Measurements from ENCODE around the gene BSG. TPM values are rescaled to one million over a fixed set of nuclear protein-coding genes. Genes with fewer than 3 reads are reported as not detected.

The BSG gene
- total RNA-seq, 1 experiment from 2014 or later: 323 TPM

Other genes with a start within 250 kb of the BSG start
- gene MIER2, start 227.8 kb upstream of the BSG start, total RNA-seq (2014; rRNA removed; shearing (Covaris generic); ENCODE audit: low replicate concordance): 3.5 and 3.6 TPM in 2 replicates
- not detected in 2 replicates for gene C2CD4C, start 163.4 kb upstream of the BSG start, total RNA-seq (2014; rRNA removed; shearing (Covaris generic); ENCODE audit: low replicate concordance)
- not detected in 2 replicates for gene SHC2, start 111.6 kb upstream of the BSG start, total RNA-seq (2014; rRNA removed; shearing (Covaris generic); ENCODE audit: low replicate concordance)
- not detected in 2 replicates for gene MADCAM1, start 76.1 kb upstream of the BSG start, total RNA-seq (2014; rRNA removed; shearing (Covaris generic); ENCODE audit: low replicate concordance)
- gene TPGS1, start 65.1 kb upstream of the BSG start, total RNA-seq (2014; rRNA removed; shearing (Covaris generic); ENCODE audit: low replicate concordance): 22.6 and 27.7 TPM in 2 replicates
- gene CDC34, start 40.8 kb upstream of the BSG start, total RNA-seq (2014; rRNA removed; shearing (Covaris generic); ENCODE audit: low replicate concordance): 46.3 and 76.3 TPM in 2 replicates
- not detected in 2 replicates for gene GZMM, start 28.5 kb upstream of the BSG start, total RNA-seq (2014; rRNA removed; shearing (Covaris generic); ENCODE audit: low replicate concordance)
- 0.46 TPM in 1 of 2 replicates, not detected in the other for gene HCN2, start 17.3 kb downstream of the BSG start, total RNA-seq (2014; rRNA removed; shearing (Covaris generic); ENCODE audit: low replicate concordance)
- gene POLRMT, start 60.9 kb downstream of the BSG start, total RNA-seq (2014; rRNA removed; shearing (Covaris generic); ENCODE audit: low replicate concordance): 20.1 and 33.2 TPM in 2 replicates
- gene FGF22, start 67.3 kb downstream of the BSG start, total RNA-seq (2014; rRNA removed; shearing (Covaris generic); ENCODE audit: low replicate concordance): not detected in 2 replicates
- 22.0 and 23.5 TPM in 2 replicates for gene RNF126, start 90.6 kb downstream of the BSG start, total RNA-seq (2014; rRNA removed; shearing (Covaris generic); ENCODE audit: low replicate concordance)
- 16.0 and 25.0 TPM in 2 replicates for gene FSTL3, start 103.8 kb downstream of the BSG start, total RNA-seq (2014; rRNA removed; shearing (Covaris generic); ENCODE audit: low replicate concordance)
- not detected in 2 replicates for gene PRSS57, start 122.9 kb downstream of the BSG start, total RNA-seq (2014; rRNA removed; shearing (Covaris generic); ENCODE audit: low replicate concordance)
- gene PALM, start 136.3 kb downstream of the BSG start, total RNA-seq (2014; rRNA removed; shearing (Covaris generic); ENCODE audit: low replicate concordance): 9.3 and 10.5 TPM in 2 replicates
- not detected in 2 replicates for gene MISP, start 178.5 kb downstream of the BSG start, total RNA-seq (2014; rRNA removed; shearing (Covaris generic); ENCODE audit: low replicate concordance)
- 197 and 260 TPM in 2 replicates for gene PTBP1, start 224.9 kb downstream of the BSG start, total RNA-seq (2014; rRNA removed; shearing (Covaris generic); ENCODE audit: low replicate concordance)
- gene PLPPR3, start 249.4 kb downstream of the BSG start, total RNA-seq (2014; rRNA removed; shearing (Covaris generic); ENCODE audit: low replicate concordance): not detected in 2 replicates